Peyer's patch (tissue), 4 donors: Measurements from ENCODE around the gene A2M.

Source experiments
- CTCF ChIP-seq, 6 experiments: fragments of 450-650 bp in 4 of 6; fragments of 200-600 bp in 2 of 6; sonication (generic) in 1 of 6; IDR thresholded peaks; one replicate each; pipeline ENCODE4 v1.5.1; 2017 to 2019; ENCODE audit warnings: antibody characterized with exemption in 6 of 6, mild to moderate bottlenecking in 3 of 6, moderate library complexity in 1 of 6
- POLR2A ChIP-seq, 2 donors: fragments of 450-650 bp; IDR thresholded peaks; one replicate each; pipeline ENCODE4 v1.5.1; 2017; ENCODE audit warnings: antibody characterized with exemption in 2 of 2, mild to moderate bottlenecking in 2 of 2, moderate library complexity in 2 of 2

GRCh38 chr12:9076733-9077132, 39.0 kb downstream of the A2M start:
- TF ChIP-seq CTCF (IDR thresholded peaks at IDR 0.05): no peak
- TF ChIP-seq POLR2A (IDR thresholded peaks at IDR 0.05): no peak
